ENCODE measurements around the gene ANKRD34A.

DNA sequence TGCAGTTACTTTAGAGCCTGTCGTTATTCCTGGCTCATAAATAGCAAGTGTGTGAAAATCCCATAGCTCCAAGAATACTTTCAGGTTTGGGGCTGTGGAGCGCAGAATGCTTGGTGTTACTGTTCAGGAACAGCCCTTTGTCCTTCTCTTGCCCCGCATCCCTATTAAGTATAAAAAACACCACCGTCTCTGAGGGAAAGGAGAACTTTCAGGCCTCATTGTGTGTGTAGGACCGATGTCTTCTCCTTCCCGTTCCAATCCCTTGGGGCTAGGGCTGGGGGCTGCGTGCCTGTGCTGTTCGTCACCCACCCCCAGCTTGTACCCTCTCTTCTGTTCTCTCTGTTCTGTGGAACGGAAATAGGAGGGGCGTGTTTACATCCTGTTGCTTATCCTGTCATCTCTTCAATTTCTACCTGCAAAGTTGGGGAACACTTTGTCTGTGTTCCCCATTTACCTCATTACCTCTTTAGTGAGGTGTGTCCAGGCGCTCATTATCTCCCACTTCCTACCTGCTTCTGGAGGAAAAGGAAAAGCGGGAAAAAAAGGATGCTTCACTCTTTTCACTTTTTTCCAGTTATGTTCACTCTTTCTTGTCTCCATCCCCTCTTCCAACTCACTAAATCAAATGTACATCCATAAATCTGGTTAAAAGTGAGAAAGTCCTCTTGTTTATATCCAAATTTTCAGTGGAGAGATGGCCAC is 32.8 kb upstream of the ANKRD34A start:
- TF ChIP-seq, protein P1, sequence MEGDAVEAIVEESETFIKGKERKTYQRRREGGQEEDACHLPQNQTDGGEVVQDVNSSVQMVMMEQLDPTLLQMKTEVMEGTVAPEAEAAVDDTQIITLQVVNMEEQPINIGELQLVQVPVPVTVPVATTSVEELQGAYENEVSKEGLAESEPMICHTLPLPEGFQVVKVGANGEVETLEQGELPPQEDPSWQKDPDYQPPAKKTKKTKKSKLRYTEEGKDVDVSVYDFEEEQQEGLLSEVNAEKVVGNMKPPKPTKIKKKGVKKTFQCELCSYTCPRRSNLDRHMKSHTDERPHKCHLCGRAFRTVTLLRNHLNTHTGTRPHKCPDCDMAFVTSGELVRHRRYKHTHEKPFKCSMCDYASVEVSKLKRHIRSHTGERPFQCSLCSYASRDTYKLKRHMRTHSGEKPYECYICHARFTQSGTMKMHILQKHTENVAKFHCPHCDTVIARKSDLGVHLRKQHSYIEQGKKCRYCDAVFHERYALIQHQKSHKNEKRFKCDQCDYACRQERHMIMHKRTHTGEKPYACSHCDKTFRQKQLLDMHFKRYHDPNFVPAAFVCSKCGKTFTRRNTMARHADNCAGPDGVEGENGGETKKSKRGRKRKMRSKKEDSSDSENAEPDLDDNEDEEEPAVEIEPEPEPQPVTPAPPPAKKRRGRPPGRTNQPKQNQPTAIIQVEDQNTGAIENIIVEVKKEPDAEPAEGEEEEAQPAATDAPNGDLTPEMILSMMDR (IDR thresholded peaks at IDR 0.05) = no peak
- no peak for TF ChIP-seq ZFX (IDR thresholded peaks at IDR 0.05; ENCODE audit: borderline replicate concordance)
